ENCODE results near the gene PKIG.

PKIG gene

GRCh38 chr20:44643154-44643519 is 60.8 kb downstream of the PKIG start:
- no peak for DNase-seq (ENCODE audit: low read depth)
- H3K4me3 ChIP-seq (ENCODE audit: low read depth, low read length) = peak overlapping the region; percentile 46; the same call in 1 of the 2 replicates
- TF ChIP-seq CTCF (IDR thresholded peaks at IDR 0.05; ENCODE audit: insufficient read depth, low read depth, low read length, missing control alignments) = no peak

GRCh38 chr20:44643596-44644229 is 61.3 kb downstream of the PKIG start:
- TF ChIP-seq CTCF (IDR thresholded peaks at IDR 0.05; ENCODE audit: insufficient read depth, low read depth, low read length, missing control alignments) = no peak
- DNase-seq (ENCODE audit: low read depth) = peak; percentile 53
- H3K4me3 ChIP-seq (ENCODE audit: low read depth, low read length) = peak overlapping the region; percentile 46; the same call in 1 of the 2 replicates

GRCh38 chr20:44644230-44644617 is 61.8 kb downstream of the PKIG start:
- TF ChIP-seq CTCF (IDR thresholded peaks at IDR 0.05; ENCODE audit: insufficient read depth, low read depth, low read length, missing control alignments) = no peak
- no peak overlapping the region for H3K4me3 ChIP-seq (ENCODE audit: low read depth, low read length)
- no peak for DNase-seq (ENCODE audit: low read depth)

GRCh38 chr20:44644667-44645131 is 62.3 kb downstream of the PKIG start:
- H3K4me3 ChIP-seq (ENCODE audit: low read depth, low read length) = no peak overlapping the region
- no peak for TF ChIP-seq CTCF (IDR thresholded peaks at IDR 0.05; ENCODE audit: insufficient read depth, low read depth, low read length, missing control alignments)
- DNase-seq (ENCODE audit: low read depth) = peak; percentile 83

- H3K4me3 ChIP-seq (ENCODE audit: low read depth, low read length) = peak overlapping the region; percentile 12
- no peak for TF ChIP-seq CTCF (IDR thresholded peaks at IDR 0.05; ENCODE audit: insufficient read depth, low read depth, low read length, missing control alignments)
- peak; percentile 94 for DNase-seq (ENCODE audit: low read depth)
Measured at GRCh38 chr20:44646023-44646640, 63.8 kb downstream of the PKIG start.

- peak overlapping the region; percentile 16 for H3K4me3 ChIP-seq (ENCODE audit: low read depth, low read length)
- no peak for TF ChIP-seq CTCF (IDR thresholded peaks at IDR 0.05; ENCODE audit: insufficient read depth, low read depth, low read length, missing control alignments)
- peak; percentile 95 for DNase-seq (ENCODE audit: low read depth)
Measured at GRCh38 chr20:44646641-44647274, 64.4 kb downstream of the PKIG start.
